H9 (cell line): ENCODE results near the gene WNT3. TPM values are rescaled to one million over a fixed set of nuclear protein-coding genes. Genes with fewer than 3 reads are reported as not detected.

ENCODE experiments used
- DNase-seq: peaks from one replicate; pipeline ENCODE4 v3.0.0-alpha.2; 2017
- H2AFZ ChIP-seq: one replicate; pipeline ENCODE4 v1.6.1; 2013; ENCODE audit warnings: mild to moderate bottlenecking, low read length, control low read depth, moderate library complexity
- H2AK5ac ChIP-seq: 2 replicates; pipeline ENCODE4 v1.6.1; 2013; ENCODE audit warnings: low read length, control low read depth, mixed read lengths; ENCODE audit not compliant: insufficient read length
- H2BK120ac ChIP-seq: one replicate; pipeline ENCODE4 v1.6.1; 2013; ENCODE audit warnings: low read depth, mild to moderate bottlenecking, low read length, control low read depth, inconsistent platforms; ENCODE audit not compliant: poor library complexity, severe bottlenecking
- H2BK12ac ChIP-seq: 2 replicates; pipeline ENCODE4 v1.6.1; 2013; ENCODE audit warnings: low read length, control low read depth, mixed read lengths, low read depth; ENCODE audit not compliant: insufficient read length
- H2BK15ac ChIP-seq: 2 replicates; pipeline ENCODE4 v1.6.1; 2013; ENCODE audit warnings: low read depth, low read length, control low read depth
- H2BK20ac ChIP-seq: one replicate; pipeline ENCODE4 v1.6.1; 2013; ENCODE audit warnings: low read depth, mild to moderate bottlenecking, low read length, control low read depth, inconsistent platforms; ENCODE audit not compliant: poor library complexity, severe bottlenecking
- H2BK5ac ChIP-seq: 2 replicates; pipeline ENCODE4 v1.6.1; 2013; ENCODE audit warnings: low read length, control low read depth, mixed read lengths; ENCODE audit not compliant: insufficient read length
- H3K14ac ChIP-seq: 2 replicates; pipeline ENCODE4 v1.6.1; 2013; ENCODE audit warnings: low read length, control low read depth; ENCODE audit not compliant: insufficient read depth
- H3K18ac ChIP-seq: 2 replicates; pipeline ENCODE4 v1.6.1; 2013; ENCODE audit warnings: low read depth, mild to moderate bottlenecking, mixed read lengths, low read length, control low read depth; ENCODE audit not compliant: insufficient read length
- H3K23ac ChIP-seq: 2 replicates; pipeline ENCODE4 v1.6.1; 2013; ENCODE audit warnings: low read length, control low read depth, mixed read lengths, low read depth; ENCODE audit not compliant: insufficient read length
- H3K23me2 ChIP-seq: 2 replicates; pipeline ENCODE4 v1.6.1; 2013; ENCODE audit warnings: low read depth, mild to moderate bottlenecking, mixed read lengths, low read length, control low read depth; ENCODE audit not compliant: insufficient read length, poor library complexity, severe bottlenecking
- H3K27ac ChIP-seq: 2 replicates; pipeline ENCODE4 v1.5.1; 2013; ENCODE audit warnings: low read length, control low read depth, mixed read lengths, low read depth; ENCODE audit not compliant: insufficient read length
- H3K27me3 ChIP-seq: 2 replicates; pipeline ENCODE4 v1.6.1; 2013; ENCODE audit warnings: low read length, control low read depth, inconsistent platforms; ENCODE audit not compliant: insufficient read depth
- H3K4ac ChIP-seq: 2 replicates; pipeline ENCODE4 v1.6.1; 2013; ENCODE audit warnings: low read depth, mild to moderate bottlenecking, control low read depth, inconsistent platforms, low read length, moderate library complexity
- H3K4me1 ChIP-seq: 2 replicates; pipeline ENCODE4 v1.6.1; 2013; ENCODE audit warnings: low read length, control low read depth, inconsistent platforms; ENCODE audit not compliant: insufficient read depth
- H3K4me2 ChIP-seq: 2 replicates; pipeline ENCODE4 v1.6.1; 2013; ENCODE audit warnings: low read length, control low read depth, mixed read lengths; ENCODE audit not compliant: insufficient read length, insufficient read depth
- H3K56ac ChIP-seq: 2 replicates; pipeline ENCODE4 v1.6.1; 2013; ENCODE audit warnings: low read depth, mild to moderate bottlenecking, mixed read lengths, low read length, control low read depth; ENCODE audit not compliant: insufficient read length
- H3K79me1 ChIP-seq: 2 replicates; pipeline ENCODE4 v1.6.1; 2013; ENCODE audit warnings: low read depth, mild to moderate bottlenecking, moderate library complexity, low read length, control low read depth, inconsistent platforms; ENCODE audit not compliant: insufficient read depth, poor library complexity, severe bottlenecking
- H3K79me2 ChIP-seq: 2 replicates; pipeline ENCODE4 v1.6.1; 2013; ENCODE audit warnings: low read length, control low read depth, inconsistent platforms; ENCODE audit not compliant: insufficient read depth
- H3K9ac ChIP-seq: 2 replicates; pipeline ENCODE4 v1.6.1; 2013; ENCODE audit warnings: low read length, control low read depth, mixed read lengths; ENCODE audit not compliant: insufficient read length; ENCODE audit errors: extremely low read depth
- H3K9me3 ChIP-seq: one replicate; pipeline ENCODE4 v1.6.1; 2013; ENCODE audit warnings: low read depth, low read length, inconsistent platforms; ENCODE audit not compliant: control insufficient read depth
- H3T11ph ChIP-seq: one replicate; pipeline ENCODE4 v1.6.1; 2013; ENCODE audit warnings: mild to moderate bottlenecking, low read length, control low read depth, inconsistent platforms
- H4K20me1 ChIP-seq: one replicate; pipeline ENCODE4 v1.6.1; 2013; ENCODE audit not compliant: control insufficient read depth, insufficient read length, insufficient read depth
- H4K5ac ChIP-seq: 2 replicates; pipeline ENCODE4 v1.6.1; 2013; ENCODE audit warnings: low read depth, mild to moderate bottlenecking, mixed read lengths, low read length, control low read depth; ENCODE audit not compliant: insufficient read length
- H4K8ac ChIP-seq: replicated peaks from 2 replicates; pipeline ENCODE4 v1.6.1; 2013; ENCODE audit warnings: low read length, control low read depth, mixed read lengths, low read depth; ENCODE audit not compliant: insufficient read length
- H4K91ac ChIP-seq: 2 replicates; pipeline ENCODE4 v1.6.1; 2013; ENCODE audit warnings: low read depth, mild to moderate bottlenecking, moderate library complexity, mixed read lengths, low read length, control low read depth; ENCODE audit not compliant: insufficient read length
- H3K27ac Mint-ChIP-seq, 3 experiments: 2 replicates in 2 of 3; 3 replicates in 1 of 3; pipeline ENCODE4 v1.8.0; 2020 to 2021; ENCODE audit warnings: mixed read lengths in 3 of 3, mild to moderate bottlenecking in 1 of 3, moderate library complexity in 1 of 3
- H3K27me3 Mint-ChIP-seq: 2 replicates; pipeline ENCODE4 v1.8.0; 2021; ENCODE audit warnings: low read depth, mild to moderate bottlenecking, moderate library complexity, mixed read lengths
- H3K36me3 Mint-ChIP-seq, 3 experiments: 2 replicates in 2 of 3; 3 replicates in 1 of 3; pipeline ENCODE4 v1.8.0; 2020 to 2021; ENCODE audit warnings: low read depth in 3 of 3, mixed read lengths in 3 of 3; ENCODE audit not compliant: insufficient read depth in 1 of 3
- H3K4me1 Mint-ChIP-seq, 2 experiments: 2 replicates each; pipeline ENCODE4 v1.8.0; 2020; ENCODE audit warnings: mixed read lengths in 2 of 2
- H3K4me3 Mint-ChIP-seq, 2 experiments: 2 replicates in 1 of 2; 3 replicates in 1 of 2; pipeline ENCODE4 v1.8.0; 2020 to 2021; ENCODE audit warnings: mild to moderate bottlenecking in 2 of 2, mixed read lengths in 2 of 2, moderate library complexity in 1 of 2
- H3K9me3 Mint-ChIP-seq, 2 experiments: 2 replicates in 1 of 2; 3 replicates in 1 of 2; pipeline ENCODE4 v1.8.0; 2020; ENCODE audit warnings: mild to moderate bottlenecking in 2 of 2, mixed read lengths in 2 of 2, moderate library complexity in 1 of 2
- WGBS: extraction: QIAGEN DNeasy Blood & Tissue Kit; methylation state at CpG from one replicate; pipeline ENCODE4 v1.1.7; 2013; ENCODE audit warnings: missing lambda C conversion rate, low lambda C conversion rate, mixed read lengths; ENCODE audit not compliant: insufficient read length; ENCODE audit errors: extremely low coverage; 5-methylcytosine and 5-hydroxymethylcytosine counted together
- total RNA-seq: library from RNA; stranded (reverse); gene quantifications from 2 replicates; pipeline ENCODE4 v1.2.1, GENCODE V29; 2021
- TF ChIP-seq, protein P1 (sequence below): fragments of 200-600 bp; sonication (generic); conservative IDR thresholded peaks from 3 replicates; pipeline ENCODE4 v1.8.0; 2021; ENCODE audit warnings: antibody characterized with exemption, mild to moderate bottlenecking

The WNT3 gene
- total RNA-seq, 1 experiment from 2014 or later, result 22.4 TPM

DNA sequence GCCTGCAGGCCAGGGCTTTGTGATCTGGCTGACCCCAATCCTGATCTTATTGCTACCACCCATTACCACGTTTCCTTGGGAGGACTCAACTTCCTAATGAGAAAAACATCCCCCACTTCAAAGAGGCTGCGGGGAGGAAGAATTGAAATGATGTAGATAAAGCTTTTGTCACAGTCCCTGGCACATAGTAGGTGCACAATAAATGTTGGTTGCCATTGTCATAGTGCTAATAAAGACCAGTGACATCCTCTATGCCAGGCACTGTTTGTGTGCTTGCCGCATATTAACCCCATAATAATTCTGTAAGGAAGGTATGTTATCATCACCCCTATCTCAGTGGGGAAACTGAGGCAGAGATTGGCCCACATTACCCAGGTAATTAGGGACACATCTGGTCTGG lies 22.4 kb downstream of the WNT3 start:
- no peak overlapping the region for H3K4me3 Mint-ChIP-seq
- no peak overlapping the region for H3K9ac ChIP-seq
- H3K27me3 Mint-ChIP-seq, result peaks cover 32% of the 10 kb centered on the region
- H3K79me2 ChIP-seq, result no peaks in the 10 kb centered on the region
- H2BK15ac ChIP-seq, result no peak overlapping the region
- H2AFZ ChIP-seq, result no peak overlapping the region
- H4K8ac ChIP-seq, result no peak overlapping the region
- H3K79me1 ChIP-seq, result no peaks in the 10 kb centered on the region
- peaks cover 9 to 12% of the 10 kb centered on the region in 2 experiments; a peak in 3 of 4 replicates for H3K4me1 Mint-ChIP-seq
- H3K27ac Mint-ChIP-seq, result no peak overlapping the region
- WGBS, result no CpG with 5 or more reads among the region's 3 CpGs
- DNase-seq, result no peak
- H4K20me1 ChIP-seq, result no peaks in the 10 kb centered on the region
- H3K9me3 Mint-ChIP-seq, result no peaks in the 10 kb centered on the region
- H3K18ac ChIP-seq, result no peak overlapping the region
- H2AK5ac ChIP-seq, result no peak overlapping the region
- H3K23ac ChIP-seq, result no peak overlapping the region
- no peak overlapping the region for H3T11ph ChIP-seq
- no peak overlapping the region for H4K5ac ChIP-seq
- no peak overlapping the region for H2BK120ac ChIP-seq
- no peak overlapping the region for H4K91ac ChIP-seq
- no peaks in the 10 kb centered on the region for H3K23me2 ChIP-seq
- H3K36me3 Mint-ChIP-seq, result peaks cover 0 to 10% (median 0%) of the 10 kb centered on the region in 3 experiments; a peak in 2 of 7 replicates
- H3K14ac ChIP-seq, result no peak overlapping the region
- TF ChIP-seq, protein P1, sequence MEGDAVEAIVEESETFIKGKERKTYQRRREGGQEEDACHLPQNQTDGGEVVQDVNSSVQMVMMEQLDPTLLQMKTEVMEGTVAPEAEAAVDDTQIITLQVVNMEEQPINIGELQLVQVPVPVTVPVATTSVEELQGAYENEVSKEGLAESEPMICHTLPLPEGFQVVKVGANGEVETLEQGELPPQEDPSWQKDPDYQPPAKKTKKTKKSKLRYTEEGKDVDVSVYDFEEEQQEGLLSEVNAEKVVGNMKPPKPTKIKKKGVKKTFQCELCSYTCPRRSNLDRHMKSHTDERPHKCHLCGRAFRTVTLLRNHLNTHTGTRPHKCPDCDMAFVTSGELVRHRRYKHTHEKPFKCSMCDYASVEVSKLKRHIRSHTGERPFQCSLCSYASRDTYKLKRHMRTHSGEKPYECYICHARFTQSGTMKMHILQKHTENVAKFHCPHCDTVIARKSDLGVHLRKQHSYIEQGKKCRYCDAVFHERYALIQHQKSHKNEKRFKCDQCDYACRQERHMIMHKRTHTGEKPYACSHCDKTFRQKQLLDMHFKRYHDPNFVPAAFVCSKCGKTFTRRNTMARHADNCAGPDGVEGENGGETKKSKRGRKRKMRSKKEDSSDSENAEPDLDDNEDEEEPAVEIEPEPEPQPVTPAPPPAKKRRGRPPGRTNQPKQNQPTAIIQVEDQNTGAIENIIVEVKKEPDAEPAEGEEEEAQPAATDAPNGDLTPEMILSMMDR, result no peak
- no peak overlapping the region for H3K56ac ChIP-seq
- H3K27me3 ChIP-seq, result no peaks in the 10 kb centered on the region
- H3K9me3 ChIP-seq, result no peaks in the 10 kb centered on the region
- no peak overlapping the region for H2BK20ac ChIP-seq
- H2BK5ac ChIP-seq, result no peak overlapping the region
- no peak overlapping the region for H3K4me2 ChIP-seq
- no peak overlapping the region for H3K27ac ChIP-seq
- H3K4ac ChIP-seq, result no peak overlapping the region
- H3K4me1 ChIP-seq, result no peaks in the 10 kb centered on the region
- no peak overlapping the region for H2BK12ac ChIP-seq
